GM23248 (cell line): Measurements from ENCODE around the gene PTK7. TPM values are rescaled to one million over a fixed set of nuclear protein-coding genes. Genes with fewer than 3 reads are reported as not detected.
A peak's percentile ranks its signal among the peaks of the same experiment; 100 is the strongest.

Experiments used
- DNase-seq: peaks from one replicate; pipeline ENCODE4 v3.0.0-alpha.2; 2015
- H2AFZ ChIP-seq: fragments of 200-600 bp; sonication (generic); 2 replicates; pipeline ENCODE4 v1.6.1; 2016; ENCODE audit warnings: antibody characterized with exemption
- H3F3A ChIP-seq: fragments of 200-600 bp; sonication (generic); 2 replicates; pipeline ENCODE4 v1.6.1; 2016; ENCODE audit warnings: mild to moderate bottlenecking, antibody characterized with exemption, mixed run types; ENCODE audit not compliant: insufficient read depth
- H3K27ac ChIP-seq: fragments of 200-600 bp; sonication (generic); 2 replicates; pipeline ENCODE4 v1.5.1; 2016; ENCODE audit warnings: mild to moderate bottlenecking
- H3K27me3 ChIP-seq: fragments of 200-600 bp; sonication (generic); replicated peaks from 2 replicates; pipeline ENCODE4 v1.6.1; 2016; ENCODE audit warnings: mild to moderate bottlenecking; ENCODE audit not compliant: insufficient read depth
- H3K36me3 ChIP-seq: fragments of 200-600 bp; sonication (generic); 2 replicates; pipeline ENCODE4 v1.6.1; 2016; ENCODE audit warnings: low read depth, mild to moderate bottlenecking
- H3K4me1 ChIP-seq: fragments of 200-600 bp; sonication (generic); 2 replicates; pipeline ENCODE4 v1.6.1; 2016; ENCODE audit warnings: mild to moderate bottlenecking; ENCODE audit not compliant: insufficient read depth
- H3K4me2 ChIP-seq: fragments of 200-600 bp; sonication (generic); one replicate; pipeline ENCODE4 v1.6.1; 2016; ENCODE audit warnings: mild to moderate bottlenecking; ENCODE audit not compliant: unreplicated experiment
- H3K4me3 ChIP-seq: fragments of 200-600 bp; sonication (generic); 2 replicates; pipeline ENCODE4 v1.5.1; 2016; ENCODE audit warnings: mild to moderate bottlenecking
- H3K79me2 ChIP-seq: fragments of 200-600 bp; sonication (generic); 2 replicates; pipeline ENCODE4 v1.6.1; 2016; ENCODE audit warnings: mild to moderate bottlenecking; ENCODE audit not compliant: insufficient read depth
- H3K9ac ChIP-seq: fragments of 200-600 bp; sonication (generic); 2 replicates; pipeline ENCODE4 v1.6.1; 2016; ENCODE audit warnings: mild to moderate bottlenecking
- H3K9me2 ChIP-seq: fragments of 200-600 bp; sonication (generic); 2 replicates; pipeline ENCODE4 v1.6.1; 2016; ENCODE audit warnings: mixed run types, mild to moderate bottlenecking, moderate library complexity; ENCODE audit not compliant: insufficient read depth
- H3K9me3 ChIP-seq: fragments of 200-600 bp; sonication (generic); one replicate; pipeline ENCODE4 v1.6.1; 2017; ENCODE audit warnings: low read depth
- H4K20me1 ChIP-seq: fragments of 200-600 bp; sonication (generic); 2 replicates; pipeline ENCODE4 v1.6.0; 2016; ENCODE audit not compliant: insufficient read depth
- EZH2 ChIP-seq: fragments of 200-600 bp; sonication (generic); IDR thresholded peaks from 2 replicates; pipeline ENCODE4 v1.6.1; 2018; ENCODE audit warnings: antibody characterized with exemption, mild to moderate bottlenecking; ENCODE audit not compliant: insufficient read depth, poor library complexity, severe bottlenecking
- EZH2phosphoT487 ChIP-seq: fragments of 200-600 bp; sonication (generic); IDR thresholded peaks from 2 replicates; pipeline ENCODE4 v1.6.1; 2018; ENCODE audit warnings: antibody characterized with exemption, moderate library complexity, mild to moderate bottlenecking, low read depth; ENCODE audit not compliant: insufficient read depth
- WGBS, 2 experiments: methylation state at CpG; one replicate each; pipeline ENCODE4 v1.1.6; 2015 to 2017; ENCODE audit warnings: low lambda C conversion rate in 2 of 2, low coverage in 1 of 2; ENCODE audit errors: missing lambda C conversion rate in 2 of 2; 5-methylcytosine and 5-hydroxymethylcytosine counted together
- in situ Hi-C: fragments of 300-500 bp; cut with MboI; formaldehyde crosslinking; loops from 2 replicates; pipeline ENCODE4 v1.15.0; 2020
- polyA plus RNA-seq: library from polyadenylated mRNA; unstranded; fragments of >200 nt; fragmentation: Nextera tagmentation; extraction: Ambion mirVana; gene quantifications from 2 replicates; pipeline ENCODE4 v1.2.1, GENCODE V29; 2016
- total RNA-seq: library from RNA; depleted of rRNA; stranded (reverse); fragments of >200 nt; shearing (Covaris generic); gene quantifications from 2 replicates; pipeline ENCODE4 v1.2.3, GENCODE V29; 2014

Gene PTK7
- total and polyA plus RNA-seq, 2 experiments from 2014 or later = 110 to 146 TPM

GRCh38 chr6:43178951-43179830, 103.1 kb downstream of the PTK7 start:
- Histone ChIP-seq H3K4me2 (no peak overlapping the region), H3K9me3 (no peaks in the 10 kb centered on the region), H3K9me2 (no peaks in the 10 kb centered on the region), H3F3A (peaks cover 24% of the 10 kb centered on the region), H3K9ac (no peak overlapping the region), H3K27ac (no peak overlapping the region), H3K4me3 (no peak overlapping the region), H4K20me1 (no peaks in the 10 kb centered on the region), H2AFZ (no peak overlapping the region), H3K36me3 (peaks cover 14% of the 10 kb centered on the region), H3K79me2 (peaks cover 54% of the 10 kb centered on the region), H3K27me3 (no peaks in the 10 kb centered on the region), H3K4me1 (peaks cover 26% of the 10 kb centered on the region)
- WGBS, 2 experiments = 80 to 82% methylated on average over 20 of the region's 20 CpGs
- in situ Hi-C loops = no loop called here
- DNase-seq = no peak
- no peak for TF ChIP-seq EZH2phosphoT487
- TF ChIP-seq EZH2 = no peak

- Histone ChIP-seq H3K79me2 (peaks cover 52% of the 10 kb centered on the region), H3F3A (peaks cover 20% of the 10 kb centered on the region), H3K9me3 (no peaks in the 10 kb centered on the region), H3K9ac (no peak overlapping the region), H3K27ac (no peak overlapping the region), H3K36me3 (peaks cover 12% of the 10 kb centered on the region), H4K20me1 (no peaks in the 10 kb centered on the region), H3K9me2 (no peaks in the 10 kb centered on the region), H3K27me3 (no peaks in the 10 kb centered on the region), H2AFZ (no peak overlapping the region), H3K4me2 (no peak overlapping the region), H3K4me3 (no peak overlapping the region), H3K4me1 (peaks cover 22% of the 10 kb centered on the region)
- DNase-seq = no peak
- no peak for TF ChIP-seq EZH2phosphoT487
- no peak for TF ChIP-seq EZH2
- in situ Hi-C loops = no loop called here
- 92 to 100% methylated on average over 1 to 7 of the region's 7 CpGs for WGBS, 2 experiments
Measured at GRCh38 chr6:43180058-43180457, 103.9 kb downstream of the PTK7 start.

GRCh38 chr6:43180985-43181384, 104.9 kb downstream of the PTK7 start:
- no peaks in the 10 kb centered on the region for H3K9me2 ChIP-seq
- no peaks in the 10 kb centered on the region for H3K9me3 ChIP-seq
- peak; percentile 26 for DNase-seq
- no peaks in the 10 kb centered on the region for H4K20me1 ChIP-seq
- H3K4me2 ChIP-seq = peak overlapping the region; percentile 89
- no peak overlapping the region; the same call in 1 of the 2 replicates for H2AFZ ChIP-seq
- no peak for TF ChIP-seq EZH2
- H3K4me3 ChIP-seq = no peak overlapping the region
- peaks cover 43% of the 10 kb centered on the region for H3K79me2 ChIP-seq
- WGBS, 2 experiments = 50 to 56% methylated on average over 5 of the region's 5 CpGs
- H3K36me3 ChIP-seq = peaks cover 5% of the 10 kb centered on the region; the same call in 1 of the 2 replicates
- H3K4me1 ChIP-seq = peaks cover 17% of the 10 kb centered on the region
- peak overlapping the region; percentile 80 for H3K9ac ChIP-seq
- no peaks in the 10 kb centered on the region for H3K27me3 ChIP-seq
- peaks cover 15% of the 10 kb centered on the region for H3F3A ChIP-seq
- in situ Hi-C loops = no loop called here
- H3K27ac ChIP-seq = peak overlapping the region; percentile 51

- Histone ChIP-seq H3K27me3 (no peaks in the 10 kb centered on the region), H3K36me3 (peaks cover 7% of the 10 kb centered on the region; the same call in 1 of the 2 replicates), H3K9me2 (no peaks in the 10 kb centered on the region), H3K4me3 (peak overlapping the region; percentile 79), H3F3A (peaks cover 15% of the 10 kb centered on the region), H3K9ac (peak overlapping the region; percentile 80), H2AFZ (peak overlapping the region; percentile 67), H3K27ac (peak overlapping the region; percentile 51), H3K4me2 (peak overlapping the region; percentile 89), H4K20me1 (no peaks in the 10 kb centered on the region), H3K9me3 (no peaks in the 10 kb centered on the region), H3K79me2 (peaks cover 37% of the 10 kb centered on the region), H3K4me1 (peaks cover 17% of the 10 kb centered on the region)
- no peak for DNase-seq
- in situ Hi-C loops = no loop called here
- TF ChIP-seq EZH2 = no peak
- no peak for TF ChIP-seq EZH2phosphoT487
- WGBS, 2 experiments = 40 to 49% methylated on average over 9 of the region's 9 CpGs
Measured at GRCh38 chr6:43181621-43181941, 105.5 kb downstream of the PTK7 start.
